Fibroblast of skin of left quadriceps (primary cell): ENCODE measurements around the gene ZIC5.

ENCODE experiments used
- DNase-seq, 2 experiments: peaks; one replicate each; pipeline ENCODE4 v3.0.0-alpha.2; 2013; ENCODE audit warnings: low read depth in 2 of 2

Gene ZIC5

DNA sequence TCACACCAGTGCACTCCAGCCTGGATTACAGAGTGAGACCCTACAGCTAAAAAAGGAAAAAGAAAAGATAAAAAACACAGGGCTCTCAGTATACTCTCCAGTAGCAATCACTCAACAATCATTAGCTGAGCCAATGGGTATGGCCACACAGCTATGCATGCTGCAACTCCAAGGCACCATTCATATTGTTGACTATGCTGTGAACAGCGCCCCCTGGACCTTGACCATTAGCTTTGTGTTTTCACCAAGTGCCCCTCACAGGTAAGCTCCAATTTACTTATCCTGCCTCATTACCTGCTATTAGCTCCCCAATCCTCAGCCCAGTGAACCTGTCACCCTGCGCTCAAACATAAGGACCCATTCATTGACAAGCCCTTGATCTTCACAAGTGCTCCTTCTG, 35.8 kb downstream of the ZIC5 start:
- no peak for DNase-seq

GRCh38 chr13:99932912-99933311, 38.7 kb downstream of the ZIC5 start:
- DNase-seq = no peak

- DNase-seq = no peak
Observed at GRCh38 chr13:99930925-99931324, 40.6 kb downstream of the ZIC5 start.

DNA sequence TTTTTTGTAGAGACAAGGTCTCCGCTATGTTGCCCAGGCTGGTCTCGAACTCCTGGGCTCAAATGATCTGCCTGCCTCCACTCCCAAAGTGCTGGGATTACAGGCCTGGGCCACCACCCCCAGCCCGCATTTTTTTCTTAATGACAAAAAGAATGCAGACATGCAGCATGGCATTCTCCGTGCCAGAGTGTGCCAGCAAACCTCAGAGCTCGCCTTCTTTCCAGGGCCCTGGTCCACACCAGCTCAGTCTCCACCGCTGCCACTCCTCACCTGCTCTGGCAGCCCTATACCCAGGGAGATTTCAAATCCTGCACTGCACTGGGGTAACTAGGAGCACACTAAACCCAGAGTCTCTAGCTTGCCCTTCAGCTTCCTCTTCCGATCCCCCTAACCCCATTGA, 41.7 kb downstream of the ZIC5 start:
- no peak for DNase-seq

DNA sequence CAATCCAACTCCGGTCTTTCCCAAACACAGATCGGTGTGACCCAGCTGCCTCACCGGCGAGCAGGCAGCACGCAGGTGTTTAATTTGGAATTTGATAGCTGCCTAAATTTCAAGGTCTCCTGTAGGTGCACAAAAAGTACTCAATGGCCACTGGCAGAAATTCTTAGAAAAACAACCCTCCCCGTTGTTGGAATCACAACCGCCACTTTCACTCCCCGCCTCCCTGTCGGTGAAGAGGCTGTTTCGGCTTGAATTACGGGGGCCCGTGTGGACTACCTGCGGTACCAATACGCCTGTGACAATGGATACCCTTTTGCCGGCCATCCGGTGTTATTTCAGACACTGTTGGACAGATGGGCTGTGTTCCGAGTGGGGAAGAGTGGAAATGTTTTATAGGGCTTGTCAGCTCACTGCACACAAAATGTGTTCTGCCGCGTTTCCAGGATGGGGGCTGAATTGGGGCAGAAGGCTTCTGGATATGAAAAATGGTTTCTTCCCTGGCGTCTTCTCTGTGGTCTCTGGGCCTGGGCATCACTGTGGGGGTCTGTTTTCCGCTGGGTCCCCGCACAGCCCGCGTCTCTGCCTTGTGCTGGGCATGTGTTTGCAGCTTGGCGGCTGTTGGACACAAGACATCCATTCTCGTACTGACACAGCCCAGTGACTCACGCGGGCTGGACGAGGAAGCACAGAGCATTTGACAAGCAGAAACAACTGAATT, 45.4 kb downstream of the ZIC5 start:
- DNase-seq = no peak

DNA sequence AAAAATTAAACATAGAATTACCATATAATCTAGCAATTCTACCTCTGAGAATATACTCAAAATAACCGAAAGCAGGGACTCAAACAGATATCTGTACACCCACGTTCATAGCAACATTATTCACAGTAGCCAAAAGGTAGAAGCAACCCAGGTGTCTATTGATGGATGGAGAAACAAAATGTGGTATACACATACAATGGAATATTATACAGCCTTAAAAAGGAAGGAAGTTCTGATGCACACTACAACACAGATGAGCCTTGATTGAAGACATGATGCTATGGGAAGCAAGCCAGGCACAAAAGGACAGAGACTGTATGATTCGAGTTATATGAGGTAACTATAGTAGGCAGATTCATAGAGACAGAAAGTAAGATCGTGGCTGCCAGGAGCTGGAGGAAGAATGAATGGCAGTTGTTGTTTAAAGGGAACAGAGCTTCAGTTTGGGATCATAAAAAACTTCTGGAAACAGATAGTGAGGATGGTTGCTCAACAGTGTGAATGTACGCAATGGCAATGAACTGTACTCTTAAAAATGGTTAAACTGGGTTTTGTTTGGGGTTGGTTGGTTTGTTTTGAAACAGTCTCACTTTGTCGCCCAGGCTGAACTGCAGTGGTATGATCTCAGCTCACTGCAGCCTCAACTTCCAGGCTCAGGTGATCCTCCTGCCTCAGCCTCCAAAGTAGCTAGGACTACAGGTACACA, 47.5 kb downstream of the ZIC5 start:
- no peak for DNase-seq

GRCh38 chr13:99922631-99923404, 48.7 kb downstream of the ZIC5 start:
- no peak for DNase-seq

DNA sequence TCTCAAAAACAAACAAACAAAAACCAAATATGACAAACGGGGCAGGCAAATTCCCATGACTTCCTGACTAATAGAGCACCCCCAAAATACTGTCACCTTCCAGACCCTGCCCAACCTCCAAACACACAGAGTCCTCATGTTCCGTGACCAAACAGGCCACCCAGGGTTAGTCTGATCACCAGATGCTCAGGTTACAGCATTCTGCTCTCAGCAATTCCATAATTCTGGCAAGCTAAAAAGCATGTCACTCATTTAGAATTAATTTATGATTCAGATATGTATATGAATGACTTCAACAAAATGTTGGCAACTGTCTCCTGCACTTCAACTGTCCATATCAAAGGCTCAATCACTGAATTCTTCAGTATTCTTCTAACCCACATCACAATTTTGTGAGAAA, 52.4 kb downstream of the ZIC5 start:
- DNase-seq = no peak

DNA sequence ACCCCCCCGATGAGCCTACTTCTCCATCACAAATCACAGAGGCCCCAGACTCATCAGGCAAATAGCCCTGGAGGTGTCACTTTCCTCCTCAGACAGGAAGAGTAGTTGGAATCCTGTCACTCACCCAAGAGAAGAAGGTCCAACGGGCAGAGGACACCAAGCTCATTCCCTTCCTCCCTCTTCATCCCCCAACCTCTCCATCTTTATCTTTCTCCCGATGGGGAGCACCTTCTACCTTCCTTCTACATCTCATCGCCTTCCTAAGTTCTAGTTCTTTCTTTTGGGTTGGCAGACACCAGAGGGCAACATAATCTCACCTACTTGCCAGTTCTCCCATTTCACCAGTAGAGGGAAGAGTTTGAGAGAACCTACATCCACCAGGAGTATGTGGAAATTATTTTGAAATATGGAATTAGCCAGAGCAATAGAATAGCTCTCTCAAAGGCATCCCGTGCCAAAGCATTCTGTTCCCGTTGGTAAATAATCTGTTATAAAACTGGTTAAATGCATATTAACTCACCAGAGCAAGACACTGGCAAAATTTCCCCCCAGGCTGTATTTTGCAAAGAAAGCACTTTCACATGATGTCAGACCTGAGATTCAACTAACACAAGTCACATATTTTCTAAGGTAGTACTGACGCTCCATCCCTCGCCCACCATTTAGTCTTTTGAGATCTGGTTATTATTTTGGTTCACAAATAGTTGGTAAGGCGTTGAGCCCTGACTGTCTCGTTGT, 55.0 kb downstream of the ZIC5 start:
- DNase-seq = peak; percentile 38 to 45

DNA sequence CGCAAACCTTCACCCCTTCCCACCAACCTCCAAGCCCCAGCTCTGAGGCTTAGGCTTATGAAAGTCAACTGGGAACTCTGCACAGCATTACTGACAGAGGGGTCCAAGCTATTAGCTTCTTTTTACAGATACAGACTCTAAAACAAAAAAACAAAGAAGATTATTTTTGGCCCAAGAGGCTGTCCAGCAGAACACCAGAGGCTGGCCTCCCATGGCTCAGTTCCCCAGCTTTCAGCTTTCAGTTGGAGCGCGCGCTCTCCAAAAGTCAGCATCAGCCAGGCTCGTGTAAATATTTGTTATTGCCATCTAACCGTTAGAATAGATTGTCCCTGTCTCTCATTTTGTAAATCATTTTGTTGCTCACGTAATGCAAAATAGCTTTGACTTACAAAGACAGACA, 58.4 kb downstream of the ZIC5 start:
- no peak for DNase-seq
